ENCODE results near the gene SLC26A1. TPM values are rescaled to one million over a fixed set of nuclear protein-coding genes. Genes with fewer than 3 reads are reported as not detected.
"Not testable (repeated sequence)": the region's sequence is repeated elsewhere in the genome, so short reads cannot be mapped to it uniquely, and the experiment has no call there.

SLC26A1 gene
- total RNA-seq, 1 experiment from 2014 or later = not detected

DNA sequence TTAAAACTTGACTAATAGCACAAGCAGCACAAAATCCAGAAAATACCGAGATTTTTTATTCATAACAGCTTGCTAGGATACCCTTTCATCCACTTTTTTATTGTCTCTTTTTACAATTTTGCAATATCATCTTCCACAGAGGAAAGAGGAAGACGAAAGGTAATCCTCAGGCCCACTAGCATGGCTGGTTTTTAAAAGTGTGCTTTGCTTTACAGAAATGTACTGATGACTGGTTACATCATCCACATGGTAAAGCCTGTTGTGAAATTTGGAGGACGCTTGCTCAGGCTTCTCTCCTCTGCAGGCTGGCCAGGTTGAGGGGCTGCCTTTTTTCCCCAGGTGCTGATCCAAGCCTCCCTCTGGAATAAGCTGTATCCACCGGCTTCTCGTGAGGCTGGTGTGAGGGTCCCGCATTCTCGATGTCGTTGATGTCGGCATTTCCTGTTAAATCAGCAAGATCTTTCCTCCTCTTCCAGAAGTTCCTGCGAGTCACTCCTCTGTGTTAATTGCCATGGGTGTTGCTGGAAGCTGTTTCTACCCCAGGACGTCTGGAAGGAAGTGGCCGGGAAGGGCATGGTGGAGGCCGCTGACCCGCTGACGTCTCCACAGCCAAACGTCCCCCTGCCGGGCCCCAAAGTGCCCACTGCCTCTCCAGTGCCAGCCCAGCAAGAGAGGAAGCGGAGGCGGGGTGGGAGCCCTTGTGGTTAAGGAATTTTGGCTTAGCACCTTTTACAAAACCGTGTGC is 14.1 kb downstream of the SLC26A1 start:
- no peak overlapping the region for H3K4me3 ChIP-seq
- no peak for DNase-seq
- H3K4me1 ChIP-seq = no peaks in the 10 kb centered on the region
- no peaks in the 10 kb centered on the region for H3K27me3 ChIP-seq
- H3K9me3 ChIP-seq (replicated peaks) = no peaks in the 10 kb centered on the region
- no peak overlapping the region for H3K27ac ChIP-seq
- no peaks in the 10 kb centered on the region for H3K36me3 ChIP-seq

DNA sequence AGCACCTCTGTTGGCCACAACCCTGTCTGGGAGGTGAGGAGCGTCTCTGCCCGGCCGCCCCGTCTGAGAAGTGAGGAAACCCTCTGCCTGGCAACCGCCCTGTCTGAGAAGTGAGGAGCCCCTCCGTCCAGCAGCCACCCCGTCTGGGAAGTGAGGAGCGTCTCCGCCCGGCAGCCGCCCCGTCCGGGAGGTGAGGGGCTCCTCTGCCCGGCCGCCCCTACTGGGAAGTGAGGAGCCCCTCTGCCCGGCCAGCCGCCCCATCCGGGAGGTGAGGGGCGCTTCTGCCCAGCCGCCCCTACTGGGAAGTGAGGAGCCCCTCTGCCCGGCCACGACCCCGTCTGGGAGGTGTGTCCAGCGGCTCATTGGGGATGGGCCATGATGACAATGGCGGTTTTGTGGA is 17.2 kb downstream of the SLC26A1 start:
- H3K27ac ChIP-seq; DNase-seq; H3K36me3 ChIP-seq; H3K4me1 ChIP-seq; H3K27me3 ChIP-seq; H3K9me3 ChIP-seq (replicated peaks); H3K4me3 ChIP-seq: not testable (repeated sequence)

- Histone ChIP-seq H3K9me3 (replicated peaks) (no peaks in the 10 kb centered on the region), H3K4me3 (no peak overlapping the region), H3K36me3 (no peaks in the 10 kb centered on the region), H3K4me1 (no peaks in the 10 kb centered on the region), H3K27ac (no peak overlapping the region), H3K27me3 (no peaks in the 10 kb centered on the region)
- no peak for DNase-seq
These were observed 18.5 kb downstream of the SLC26A1 start for GRCh38 chr4:974668-975067.

DNA sequence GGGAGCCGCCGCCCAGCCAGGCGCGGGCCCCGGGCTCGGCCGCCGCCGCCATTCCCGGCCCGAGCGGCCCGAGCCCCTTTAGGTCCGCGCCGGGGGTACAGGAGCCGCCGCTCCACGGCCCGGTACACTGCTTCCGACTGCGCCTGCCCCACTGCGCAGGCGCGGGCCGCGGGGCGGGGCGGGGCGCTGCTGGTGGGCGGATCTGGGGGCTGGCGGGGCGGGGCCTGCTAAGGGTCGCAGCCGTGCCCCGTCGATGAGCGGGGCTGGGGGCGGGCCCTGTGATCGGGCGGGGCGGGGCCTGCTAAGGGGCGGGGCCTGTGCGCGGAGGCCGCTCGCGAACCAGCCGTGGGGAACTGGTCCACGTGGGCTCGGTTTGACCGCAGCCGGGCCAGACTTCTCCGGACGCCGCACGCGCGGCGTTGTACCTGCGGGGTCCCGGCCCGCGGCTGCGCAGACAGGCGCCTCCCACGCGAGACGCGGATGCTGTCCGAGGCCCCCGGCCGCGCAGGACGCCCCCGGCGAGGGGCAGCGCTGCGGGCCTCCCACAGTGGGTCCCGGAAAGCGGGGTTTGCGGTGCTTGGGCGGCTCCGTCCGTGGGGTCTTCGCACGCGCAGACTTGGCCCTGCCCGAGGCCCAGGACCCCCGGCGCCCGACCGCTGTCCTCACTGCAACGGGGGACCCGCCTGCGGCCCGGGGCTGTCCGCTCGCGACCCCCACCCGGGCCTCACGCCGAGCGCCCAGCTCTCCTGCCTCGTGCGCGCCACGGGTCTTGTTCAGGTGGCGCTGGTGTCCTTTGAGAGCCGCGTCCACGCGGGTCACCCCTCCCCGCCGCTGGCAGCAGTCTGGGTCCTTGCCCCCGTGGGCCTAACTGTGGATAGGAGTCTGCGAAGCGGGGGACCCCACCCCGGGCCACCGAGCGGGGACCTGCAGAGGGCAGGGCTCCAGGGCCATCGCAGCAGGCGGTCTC is 19.5 kb downstream of the SLC26A1 start, which contains the start of gene DGKQ:
TSS of gene DGKQ (minus strand) at position 139 of the 967 bp plus-strand sequence. CDS start at position 52, 87 bp downstream.
- peak; percentile 54 to 71 for DNase-seq
- H3K4me3 ChIP-seq = peak within 1 kb of the TSS; percentile 75
- H3K27me3 ChIP-seq = no peaks in the 10 kb centered on the region
- no peaks in the 10 kb centered on the region for H3K36me3 ChIP-seq
- no peaks in the 10 kb centered on the region for H3K9me3 ChIP-seq (replicated peaks)
- H3K4me1 ChIP-seq = no peaks in the 10 kb centered on the region
- H3K27ac ChIP-seq = no peak within 1 kb of the TSS

GRCh38 chr4:972651-973424 is 20.4 kb downstream of the SLC26A1 start:
- Histone ChIP-seq H3K4me3 (peak overlapping the region; percentile 75), H3K27ac (no peak overlapping the region), H3K36me3 (no peaks in the 10 kb centered on the region), H3K9me3 (replicated peaks) (no peaks in the 10 kb centered on the region), H3K27me3 (no peaks in the 10 kb centered on the region), H3K4me1 (no peaks in the 10 kb centered on the region)
- DNase-seq = peak in 1 of 2 experiments; percentile 45

GRCh38 chr4:971666-972500 is 21.3 kb downstream of the SLC26A1 start:
- Histone ChIP-seq H3K36me3 (no peaks in the 10 kb centered on the region), H3K4me3 (peak overlapping the region; percentile 75), H3K9me3 (replicated peaks) (no peaks in the 10 kb centered on the region), H3K27ac (no peak overlapping the region), H3K4me1 (no peaks in the 10 kb centered on the region), H3K27me3 (no peaks in the 10 kb centered on the region)
- DNase-seq = no peak

DNA sequence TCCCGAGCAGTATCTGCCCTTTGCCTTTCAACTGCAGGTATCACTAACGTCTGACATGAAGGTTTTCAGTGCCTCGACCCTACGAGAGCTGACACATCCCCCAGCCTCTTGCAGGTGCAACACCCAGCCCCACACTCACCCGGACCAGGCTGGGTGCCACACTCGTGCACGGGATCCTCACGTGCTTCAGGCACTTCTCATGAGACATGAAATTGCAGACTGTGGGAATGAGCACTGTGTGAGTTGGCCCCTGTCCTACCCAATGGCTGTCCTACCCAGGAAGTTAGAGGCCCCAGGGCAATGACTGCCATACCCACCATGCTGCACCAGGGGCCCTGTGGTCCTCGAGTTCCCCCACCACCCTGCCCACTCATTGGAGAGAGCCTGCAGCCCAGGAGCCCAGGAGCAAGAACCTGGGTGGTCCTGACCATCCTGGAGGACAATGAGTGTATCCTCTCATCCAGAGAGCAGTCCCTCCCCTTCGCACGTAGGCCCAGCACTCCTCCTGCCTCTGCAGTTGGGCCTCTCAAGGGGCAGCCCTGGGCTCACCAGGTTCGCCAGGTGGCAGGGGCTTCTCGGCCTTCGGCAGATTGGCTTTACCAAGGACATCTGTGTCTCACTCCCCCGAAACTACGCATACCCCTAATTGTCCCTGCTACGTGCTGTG is 22.2 kb downstream of the SLC26A1 start:
- Histone ChIP-seq H3K27me3 (no peaks in the 10 kb centered on the region), H3K4me3 (no peak overlapping the region), H3K4me1 (no peaks in the 10 kb centered on the region), H3K9me3 (replicated peaks) (no peaks in the 10 kb centered on the region), H3K27ac (no peak overlapping the region), H3K36me3 (no peaks in the 10 kb centered on the region)
- no peak for DNase-seq

DNA sequence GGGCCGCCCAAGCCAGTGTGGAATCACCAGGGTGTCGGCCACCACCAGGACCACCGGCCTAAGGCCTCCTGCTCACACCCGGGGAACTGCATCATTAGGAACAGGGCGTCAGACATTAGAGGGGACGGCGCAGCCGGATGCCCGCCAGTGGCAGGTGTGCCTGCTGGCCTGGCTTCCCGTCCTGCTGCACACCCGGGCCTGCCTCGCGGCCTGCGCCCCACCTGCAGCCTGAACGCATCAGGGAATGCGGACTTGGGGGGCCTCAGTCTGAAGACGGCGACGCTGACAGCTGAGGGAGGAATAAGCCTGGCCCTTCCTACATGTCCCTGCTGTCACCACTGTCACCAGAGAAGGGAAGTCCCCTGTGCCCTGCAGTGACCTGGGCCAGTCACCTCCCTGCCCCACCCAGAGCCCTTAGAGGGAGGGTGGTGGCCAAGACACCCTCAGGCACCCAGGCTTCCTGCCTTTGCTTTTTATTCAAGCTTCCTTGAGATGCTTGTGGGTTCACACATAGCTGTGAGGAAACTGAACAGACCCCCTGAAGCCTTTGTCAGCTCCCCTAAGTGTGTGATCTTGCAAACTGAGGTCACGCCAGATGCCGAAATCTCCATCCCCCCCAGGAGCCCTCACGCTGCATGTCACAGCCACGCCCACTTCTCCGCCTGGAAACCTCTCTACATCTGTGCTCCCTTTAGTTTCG is 23.0 kb downstream of the SLC26A1 start:
- no peak overlapping the region for H3K4me3 ChIP-seq
- no peak for DNase-seq
- H3K27ac ChIP-seq = no peak overlapping the region
- H3K4me1 ChIP-seq = no peaks in the 10 kb centered on the region
- H3K36me3 ChIP-seq = no peaks in the 10 kb centered on the region
- no peaks in the 10 kb centered on the region for H3K9me3 ChIP-seq (replicated peaks)
- H3K27me3 ChIP-seq = no peaks in the 10 kb centered on the region

DNA sequence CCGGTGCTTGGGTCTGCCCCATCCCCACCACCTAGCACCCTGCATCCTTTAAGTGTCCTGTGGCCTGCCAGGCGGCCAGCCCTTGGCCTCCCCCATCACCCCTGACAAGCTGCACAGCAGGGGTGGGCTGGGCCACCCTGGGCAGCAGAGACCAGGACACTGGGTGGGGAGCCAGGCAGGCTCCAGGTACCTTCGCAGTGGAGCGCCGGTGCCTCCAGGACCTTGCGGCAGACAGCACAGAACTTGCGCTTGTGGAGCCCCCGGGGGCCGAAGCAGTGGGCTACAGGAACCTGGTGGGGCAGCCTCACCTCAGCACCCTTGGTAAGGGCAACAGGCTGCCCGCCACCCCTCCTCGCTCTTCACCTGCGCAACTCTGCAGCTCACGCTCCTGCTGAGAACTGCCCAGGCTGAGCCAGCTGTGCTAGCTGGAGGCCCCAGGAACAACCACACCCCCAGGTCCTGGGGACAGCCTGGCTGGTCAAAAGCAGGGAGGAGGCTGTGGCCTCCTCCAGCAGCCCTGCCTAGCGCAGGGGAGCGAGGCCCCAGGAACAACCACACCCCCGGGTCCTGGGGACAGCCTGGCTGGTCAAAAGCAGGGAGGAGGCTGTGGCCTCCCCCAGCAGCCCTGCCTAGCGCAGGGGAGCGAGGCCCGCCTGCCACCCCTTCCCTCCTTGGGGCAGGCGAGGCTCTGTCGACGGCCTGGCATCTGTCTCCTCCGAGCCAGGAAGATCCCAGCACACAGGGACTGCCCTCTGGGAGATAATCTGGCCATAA is 24.4 kb downstream of the SLC26A1 start:
- H3K4me1 ChIP-seq = no peaks in the 10 kb centered on the region
- H3K4me3 ChIP-seq = no peak overlapping the region
- H3K27me3 ChIP-seq = no peaks in the 10 kb centered on the region
- H3K27ac ChIP-seq = no peak overlapping the region
- no peak for DNase-seq
- H3K36me3 ChIP-seq = no peaks in the 10 kb centered on the region
- H3K9me3 ChIP-seq (replicated peaks) = no peaks in the 10 kb centered on the region

DNA sequence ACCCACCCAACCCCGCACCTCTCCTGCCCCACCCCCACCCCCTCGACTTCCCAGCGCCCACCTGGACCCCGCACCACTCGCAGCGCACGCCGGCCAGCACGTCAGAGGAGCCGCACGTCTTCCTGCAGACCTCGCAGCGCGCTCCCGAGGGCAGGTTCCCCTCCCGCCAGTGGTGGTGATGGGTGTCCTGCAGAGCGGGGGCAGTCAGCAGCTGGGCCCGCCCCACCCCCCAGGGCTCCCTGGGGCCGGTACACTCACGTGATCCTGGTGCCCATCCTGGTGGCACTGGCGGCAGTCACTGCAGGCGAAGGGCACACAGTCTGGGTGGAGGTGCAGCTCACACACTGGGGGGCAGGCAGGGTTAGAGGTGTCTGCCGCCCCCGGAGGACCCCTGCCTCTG is 25.0 kb downstream of the SLC26A1 start:
- Histone ChIP-seq H3K36me3 (no peaks in the 10 kb centered on the region), H3K9me3 (replicated peaks) (no peaks in the 10 kb centered on the region), H3K4me3 (no peak overlapping the region), H3K4me1 (no peaks in the 10 kb centered on the region), H3K27me3 (no peaks in the 10 kb centered on the region), H3K27ac (no peak overlapping the region)
- DNase-seq = no peak

DNA sequence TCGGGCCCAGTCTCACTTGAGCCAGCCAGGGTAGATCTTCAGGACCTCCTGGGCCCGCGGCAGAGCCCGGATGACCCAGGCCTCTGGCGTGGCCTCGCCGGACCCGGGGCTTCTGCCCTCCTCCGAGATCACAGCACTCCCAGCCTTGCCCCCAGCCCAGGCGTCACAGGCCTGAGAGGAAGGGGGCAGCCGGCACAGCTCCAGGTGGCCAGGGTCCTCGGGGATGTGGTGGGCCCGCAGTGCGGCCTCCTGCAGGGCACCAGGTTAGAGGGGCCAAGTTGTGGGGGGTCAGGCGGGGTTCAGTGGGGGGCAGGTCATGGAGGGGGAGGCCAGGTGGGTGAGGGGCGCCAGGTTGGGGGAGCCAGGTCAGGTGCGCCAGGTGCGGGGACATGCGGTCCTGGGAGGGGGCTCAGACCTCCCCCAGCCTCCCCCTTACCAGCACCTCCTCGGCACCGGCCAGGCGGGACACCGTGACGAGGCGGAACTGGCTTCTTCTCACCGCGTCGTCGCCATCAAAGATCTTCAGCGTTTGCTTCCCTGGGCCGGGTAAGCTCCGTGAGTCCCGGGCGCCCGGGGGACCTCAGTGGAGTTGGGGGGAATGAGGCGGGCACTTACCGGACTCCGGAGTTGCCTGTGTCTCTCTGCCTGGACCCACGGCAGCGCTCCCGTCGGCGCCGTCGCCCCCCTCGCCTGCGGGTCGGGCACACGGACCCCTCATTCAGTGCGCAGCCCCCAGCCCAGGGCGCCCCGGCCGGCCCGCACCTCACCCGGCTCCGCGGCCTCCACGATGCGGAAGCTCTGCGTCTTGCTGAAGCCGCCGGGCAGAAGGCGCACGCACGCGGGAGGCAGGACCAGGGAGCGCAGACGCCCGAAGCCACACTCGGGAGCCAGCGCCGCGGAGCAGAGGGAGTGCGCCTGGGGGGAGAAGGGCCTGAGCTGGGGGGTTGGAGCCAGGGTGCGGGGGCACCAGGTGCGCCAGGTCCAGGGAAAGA is 25.8 kb downstream of the SLC26A1 start:
- DNase-seq = no peak
- Histone ChIP-seq H3K4me3 (no peak overlapping the region), H3K27ac (no peak overlapping the region), H3K27me3 (no peaks in the 10 kb centered on the region), H3K4me1 (no peaks in the 10 kb centered on the region), H3K9me3 (replicated peaks) (no peaks in the 10 kb centered on the region), H3K36me3 (no peaks in the 10 kb centered on the region)

Measured in SJCRH30 (cell line).